ENCODE data around the gene WDPCP.

DNA sequence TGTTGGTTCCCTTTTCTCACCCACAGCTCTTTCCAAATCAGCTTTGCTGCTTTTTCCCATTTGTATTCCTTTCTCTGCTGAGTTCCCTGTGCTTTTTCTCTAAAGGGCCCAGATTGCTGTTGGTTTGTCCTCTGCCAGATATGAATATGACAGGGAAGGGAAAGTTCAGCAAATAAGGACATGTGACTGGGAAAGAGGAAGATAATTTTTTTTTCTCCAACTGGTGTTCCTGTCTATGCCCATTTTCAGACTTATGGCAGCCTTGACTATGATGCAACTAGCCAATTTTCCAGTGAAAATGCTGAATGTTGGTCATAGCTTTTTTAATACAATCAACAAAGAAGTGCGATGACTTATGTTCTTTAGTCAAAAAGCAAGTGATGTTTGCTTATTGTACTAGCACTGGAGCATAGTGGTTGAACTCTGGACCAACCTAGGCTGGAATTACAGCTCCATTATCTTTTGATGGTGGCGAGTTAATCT lies 8.2 kb upstream of the WDPCP start:
- TF ChIP-seq CTCF (IDR thresholded peaks at IDR 0.05; ENCODE audit: low read depth, low read length), result no peak
- TF ChIP-seq POLR2A (IDR thresholded peaks at IDR 0.05; ENCODE audit: extremely low read depth, insufficient read length), result no peak

Measured in NB4 (cell line).